Measurements from ENCODE around the gene TAF1L.
"Not testable (repeated sequence)": the region's sequence is repeated elsewhere in the genome, so short reads cannot be mapped to it uniquely, and the experiment has no call there.

Gene TAF1L

GRCh38 chr9:32635362-32635761 is at the start of gene TAF1L:
Gene TAF1L, minus strand, starts transcription at chr9:32635669. Its CDS starts 90 bp downstream, at chr9:32635579.
- no peak for DNase-seq (ENCODE audit: low read depth)

- no peak for DNase-seq (ENCODE audit: low read depth)
Measured at GRCh38 chr9:32681751-32682150, 46.3 kb upstream of the TAF1L start.

- DNase-seq (ENCODE audit: low read depth) = no peak
Measured at GRCh38 chr9:32677931-32678330, 42.5 kb upstream of the TAF1L start.

- DNase-seq (ENCODE audit: low read depth) = peak; percentile 75
Measured at GRCh38 chr9:32672469-32672868, 37.0 kb upstream of the TAF1L start.

- no peak for DNase-seq (ENCODE audit: low read depth)
Measured at GRCh38 chr9:32671333-32671732, 35.9 kb upstream of the TAF1L start.

- peak; percentile 55 for DNase-seq (ENCODE audit: low read depth)
Measured at GRCh38 chr9:32665101-32665500, 29.6 kb upstream of the TAF1L start.

GRCh38 chr9:32663741-32664140 is 28.3 kb upstream of the TAF1L start:
- DNase-seq (ENCODE audit: low read depth) = no peak

- no peak for DNase-seq (ENCODE audit: low read depth)
Measured at GRCh38 chr9:32647671-32648070, 12.2 kb upstream of the TAF1L start.

GRCh38 chr9:32644698-32645097 is 9.2 kb upstream of the TAF1L start:
- peak; percentile 71 for DNase-seq (ENCODE audit: low read depth)

- not testable (repeated sequence) for DNase-seq (ENCODE audit: low read depth)
Measured at GRCh38 chr9:32633151-32633550, 2.3 kb downstream of the TAF1L start.

GRCh38 chr9:32631991-32632390 is 3.5 kb downstream of the TAF1L start:
- no peak for DNase-seq (ENCODE audit: low read depth)

GRCh38 chr9:32627394-32627954 is 8.0 kb downstream of the TAF1L start:
- no peak for DNase-seq (ENCODE audit: low read depth)

GRCh38 chr9:32625320-32625719 is 10.1 kb downstream of the TAF1L start:
- DNase-seq (ENCODE audit: low read depth) = no peak

GRCh38 chr9:32622948-32623347 is 12.5 kb downstream of the TAF1L start:
- no peak for DNase-seq (ENCODE audit: low read depth)

GRCh38 chr9:32618261-32618660 is 17.2 kb downstream of the TAF1L start:
- DNase-seq (ENCODE audit: low read depth) = no peak

GRCh38 chr9:32606811-32607210 is 28.7 kb downstream of the TAF1L start:
- DNase-seq (ENCODE audit: low read depth) = no peak

- DNase-seq (ENCODE audit: low read depth) = no peak
Measured at GRCh38 chr9:32603914-32604852, 31.3 kb downstream of the TAF1L start.

- not testable (repeated sequence) for DNase-seq (ENCODE audit: low read depth)
Measured at GRCh38 chr9:32599021-32599420, 36.4 kb downstream of the TAF1L start.

- no peak for DNase-seq (ENCODE audit: low read depth)
Measured at GRCh38 chr9:32596936-32597335, 38.5 kb downstream of the TAF1L start.

- DNase-seq (ENCODE audit: low read depth) = no peak
Measured at GRCh38 chr9:32596096-32596865, 39.2 kb downstream of the TAF1L start.

GRCh38 chr9:32590898-32591297 is 44.6 kb downstream of the TAF1L start:
- no peak for DNase-seq (ENCODE audit: low read depth)

GRCh38 chr9:32590476-32590875 is 45.0 kb downstream of the TAF1L start:
- DNase-seq (ENCODE audit: low read depth) = no peak

Measured in stromal cell of bone marrow (primary cell).